K562 (cell line): ENCODE measurements around the gene NOSIP. TPM values are rescaled to one million over a fixed set of nuclear protein-coding genes. Genes with fewer than 3 reads are reported as not detected.
A peak's percentile ranks its signal among the peaks of the same experiment; 100 is the strongest.

Source experiments
- ATF7 ChIP-seq: fragments of 450-650 bp; IDR thresholded peaks from 2 replicates; pipeline ENCODE4 v1.7.1; 2014; ENCODE audit warnings: mild to moderate bottlenecking, moderate library complexity
- CBFA2T2 ChIP-seq: fragments of 450-650 bp; conservative IDR thresholded peaks from 2 replicates; pipeline ENCODE4 v1.6.1; 2017; ENCODE audit warnings: mild to moderate bottlenecking
- DNMT1 ChIP-seq: fragments of 450-650 bp; IDR thresholded peaks from 2 replicates; pipeline ENCODE4 v1.6.1; 2016; ENCODE audit warnings: antibody characterized with exemption, mild to moderate bottlenecking
- EP300 ChIP-seq: IDR thresholded peaks from 2 replicates; pipeline ENCODE4 v1.6.1; 2012; ENCODE audit warnings: low read length, improper control_type of control experiment
- KDM5B ChIP-seq: fragments of 200-600 bp; sonication (generic); IDR thresholded peaks from 2 replicates; pipeline ENCODE4 v1.6.1; 2012; ENCODE audit warnings: low read depth, mild to moderate bottlenecking, moderate library complexity, low read length, control low read depth, inconsistent platforms; ENCODE audit not compliant: insufficient replicate concordance
- KLF16 ChIP-seq: IDR thresholded peaks from 2 replicates; pipeline ENCODE4 v1.6.1; 2016; ENCODE audit warnings: antibody characterized with exemption
- MAFG ChIP-seq: fragments of 450-650 bp; conservative IDR thresholded peaks from 2 replicates; pipeline ENCODE4 v1.6.1; 2016; ENCODE audit warnings: missing genetic modification characterization, missing compliant biosample characterization
- MAFK ChIP-seq: IDR thresholded peaks from 2 replicates; pipeline ENCODE4 v1.6.1; 2011; ENCODE audit warnings: low read length, improper control_type of control experiment
- POLR2G ChIP-seq: fragments of 200-400 bp; formaldehyde crosslinking; IDR thresholded peaks from 2 replicates; pipeline ENCODE4 v1.6.1; 2017; ENCODE audit warnings: low read depth, mild to moderate bottlenecking, antibody characterized with exemption, low read length, moderate library complexity
- POLR3G ChIP-seq: IDR thresholded peaks from 2 replicates; pipeline ENCODE4 v1.6.1; 2011; ENCODE audit not compliant: insufficient read length, insufficient replicate concordance; ENCODE audit errors: extremely low read depth
- SIX5 ChIP-seq, 2 experiments: IDR thresholded peaks; 2 replicates each; pipeline ENCODE4 v1.6.1; 2011; ENCODE audit warnings: low read length in 2 of 2, borderline replicate concordance in 1 of 2, low read depth in 1 of 2, mild to moderate bottlenecking in 1 of 2, moderate library complexity in 1 of 2; ENCODE audit not compliant: insufficient read depth in 1 of 2
- SMARCB1 ChIP-seq: IDR thresholded peaks from 2 replicates; pipeline ENCODE4 v1.6.1; 2011; ENCODE audit warnings: improper control_type of control experiment, low read depth; ENCODE audit not compliant: insufficient read length
- TEAD4 ChIP-seq, 2 experiments: sonication (generic) in 1 of 2; formaldehyde crosslinking in 1 of 2; IDR thresholded peaks; 2 replicates each; pipeline versions ENCODE4 v1.6.1 to v1.8.0; 2012 to 2022; ENCODE audit warnings: borderline replicate concordance in 1 of 2, inconsistent platforms in 1 of 2, low read length in 1 of 2, mild to moderate bottlenecking in 1 of 2, missing genetic modification reagents in 1 of 2
- ZNF121 ChIP-seq: sonication (generic); formaldehyde crosslinking; conservative IDR thresholded peaks from 2 replicates; pipeline ENCODE4 v1.8.0; 2022; ENCODE audit warnings: missing genetic modification reagents
- ZNF717 ChIP-seq: fragments of 250-450 bp; sonication (Bioruptor Pico); IDR thresholded peaks from 2 replicates; pipeline ENCODE4 v1.5.0; 2021
- polyA plus RNA-seq, 8 experiments: library from polyadenylated mRNA; depleted of rRNA in 4 of 8; stranded (reverse) in 5 of 8; unstranded in 3 of 8; fragments of >200 nt; fragmentation: Nextera tagmentation in 2 of 8; fragmentation: Illumina TruSeq in 1 of 8; extraction: Ambion mirVana in 2 of 8; extraction: Trizol in 1 of 8; gene quantifications; 2 replicates each; pipeline versions ENCODE4 v1.2.1 to v1.2.3, GENCODE V29; 2011 to 2014; ENCODE audit warnings: inconsistent platforms in 1 of 8, missing spikeins in 1 of 8
- total RNA-seq, 7 experiments: library from RNA; depleted of rRNA in 6 of 7; stranded (reverse); fragments of >200 nt in 6 of 7; fragmentation: Illumina TruSeq in 2 of 7; extraction: Trizol in 2 of 7; gene quantifications; 2 replicates each; pipeline versions ENCODE4 v1.2.1 to v1.2.3, GENCODE V29; 2011 to 2021; ENCODE audit warnings: low replicate concordance in 1 of 7
- TF ChIP-seq, protein P1 (sequence below): fragments of 250-450 bp; sonication (Bioruptor Pico); IDR thresholded peaks from 2 replicates; pipeline ENCODE4 v1.5.0; 2021; ENCODE audit warnings: mild to moderate bottlenecking, borderline replicate concordance
- TF ChIP-seq, protein P2 (sequence below): fragments of 250-450 bp; sonication (Bioruptor Pico); IDR thresholded peaks from 2 replicates; pipeline ENCODE4 v1.5.0; 2021

Gene NOSIP
- total and polyA plus RNA-seq, 9 of the 15 experiments (the other 6 are each of a cell fraction or from before 2014, with no cell fraction given) = 14.4 to 153 (median 79.9) TPM

GRCh38 chr19:49591731-49592485, 11.6 kb upstream of the NOSIP start (continued):
- TF ChIP-seq POLR3G (no peak), MAFG (tag) (no peak), SIX5 (IDR thresholded peaks at IDR 0.05; ENCODE audit: borderline replicate concordance in 1 of 2, insufficient read depth in 1 of 2, low read depth in 1 of 2, low read length in 2 of 2) (no peak), ZNF717 (CRISPR knock-in tag) (no peak), TEAD4 (IDR thresholded peaks at IDR 0.05; ENCODE audit: low read length) (no peak), TEAD4 (CRISPR knock-in tag; IDR thresholded peaks at IDR 0.05; ENCODE audit: borderline replicate concordance) (no peak), SMARCB1 (no peak), CBFA2T2 (no peak), ATF7 (no peak; the same call in 1 of the 2 replicates), DNMT1 (no peak), KDM5B (peak; percentile 46), EP300 (no peak), KLF16 (no peak), ZNF121 (CRISPR knock-in tag) (no peak), POLR2G (peak; percentile 62), MAFK (no peak)
- TF ChIP-seq, protein P1, sequence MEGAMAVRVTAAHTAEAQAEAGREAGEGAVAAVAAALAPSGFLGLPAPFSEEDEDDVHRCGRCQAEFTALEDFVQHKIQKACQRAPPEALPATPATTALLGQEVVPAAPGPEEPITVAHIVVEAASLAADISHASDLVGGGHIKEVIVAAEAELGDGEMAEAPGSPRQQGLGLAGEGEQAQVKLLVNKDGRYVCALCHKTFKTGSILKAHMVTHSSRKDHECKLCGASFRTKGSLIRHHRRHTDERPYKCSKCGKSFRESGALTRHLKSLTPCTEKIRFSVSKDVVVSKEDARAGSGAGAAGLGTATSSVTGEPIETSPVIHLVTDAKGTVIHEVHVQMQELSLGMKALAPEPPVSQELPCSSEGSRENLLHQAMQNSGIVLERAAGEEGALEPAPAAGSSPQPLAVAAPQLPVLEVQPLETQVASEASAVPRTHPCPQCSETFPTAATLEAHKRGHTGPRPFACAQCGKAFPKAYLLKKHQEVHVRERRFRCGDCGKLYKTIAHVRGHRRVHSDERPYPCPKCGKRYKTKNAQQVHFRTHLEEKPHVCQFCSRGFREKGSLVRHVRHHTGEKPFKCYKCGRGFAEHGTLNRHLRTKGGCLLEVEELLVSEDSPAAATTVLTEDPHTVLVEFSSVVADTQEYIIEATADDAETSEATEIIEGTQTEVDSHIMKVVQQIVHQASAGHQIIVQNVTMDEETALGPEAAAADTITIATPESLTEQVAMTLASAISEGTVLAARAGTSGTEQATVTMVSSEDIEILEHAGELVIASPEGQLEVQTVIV (CRISPR knock-in tag) = no peak
- TF ChIP-seq, protein P2, sequence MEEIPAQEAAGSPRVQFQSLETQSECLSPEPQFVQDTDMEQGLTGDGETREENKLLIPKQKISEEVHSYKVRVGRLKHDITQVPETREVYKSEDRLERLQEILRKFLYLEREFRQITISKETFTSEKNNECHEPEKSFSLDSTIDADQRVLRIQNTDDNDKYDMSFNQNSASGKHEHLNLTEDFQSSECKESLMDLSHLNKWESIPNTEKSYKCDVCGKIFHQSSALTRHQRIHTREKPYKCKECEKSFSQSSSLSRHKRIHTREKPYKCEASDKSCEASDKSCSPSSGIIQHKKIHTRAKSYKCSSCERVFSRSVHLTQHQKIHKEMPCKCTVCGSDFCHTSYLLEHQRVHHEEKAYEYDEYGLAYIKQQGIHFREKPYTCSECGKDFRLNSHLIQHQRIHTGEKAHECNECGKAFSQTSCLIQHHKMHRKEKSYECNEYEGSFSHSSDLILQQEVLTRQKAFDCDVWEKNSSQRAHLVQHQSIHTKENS (CRISPR knock-in tag) = no peak
- TF ChIP-seq, all 486 proteins: peak for 43
